ENCODE data around the gene SUPT5H. TPM values are rescaled to one million over a fixed set of nuclear protein-coding genes. Genes with fewer than 3 reads are reported as not detected.
A peak's percentile ranks its signal among the peaks of the same experiment; 100 is the strongest.

SUPT5H gene
- total and polyA plus RNA-seq, 2 experiments from 2014 or later: 71.6 to 184 TPM

- Histone ChIP-seq H2AFZ (peak overlapping the region; percentile 79), H3K27ac (peak overlapping the region; percentile 91)
- DNase-seq (ENCODE audit: low spot score): no peak
Measured at GRCh38 chr19:39479916-39480315, 34.5 kb downstream of the SUPT5H start.

GRCh38 chr19:39480337-39481228 is 35.2 kb downstream of the SUPT5H start, which contains the start of gene TIMM50:
Gene TIMM50, plus strand, starts transcription at chr19:39480838. Its CDS starts 16 bp downstream, at chr19:39480854.
- H3K36me3 ChIP-seq (replicated peaks; ENCODE audit: insufficient read depth, low read depth): no peaks in the 10 kb centered on the region
- no peak for TF ChIP-seq CTCF (IDR thresholded peaks at IDR 0.05; ENCODE audit: poor library complexity)
- TF ChIP-seq EZH2phosphoT487 (IDR thresholded peaks at IDR 0.05; ENCODE audit: low read depth, severe bottlenecking, unreplicated experiment): no peak
- no peak for TF ChIP-seq EZH2 (IDR thresholded peaks at IDR 0.05; ENCODE audit: borderline replicate concordance)
- H3K79me2 ChIP-seq: peaks cover 23% of the 10 kb centered on the region
- WGBS (ENCODE audit: low lambda C conversion rate, missing lambda C conversion rate): 4% methylated on average over 38 of the region's 62 CpGs
- no peaks in the 10 kb centered on the region for H3K9me3 ChIP-seq (ENCODE audit: low read depth)
- no peaks in the 10 kb centered on the region for H3K27me3 ChIP-seq
- H3K27ac ChIP-seq: peak within 1 kb of the TSS; percentile 97
- peaks cover 12% of the 10 kb centered on the region for H3K4me1 ChIP-seq (ENCODE audit: insufficient read depth)
- peak within 1 kb of the TSS; percentile 74 for H3K4me3 ChIP-seq
- peak within 1 kb of the TSS; percentile 92 for H3K4me2 ChIP-seq
- H3K9me2 ChIP-seq (replicated peaks; ENCODE audit: insufficient read depth): no peaks in the 10 kb centered on the region
- DNase-seq (ENCODE audit: low spot score): peak; percentile 99
- peak within 1 kb of the TSS; percentile 79 for H2AFZ ChIP-seq
- no peaks in the 10 kb centered on the region for H4K20me1 ChIP-seq (ENCODE audit: insufficient read depth, poor library complexity, severe bottlenecking)

More at GRCh38 chr19:39479916-39480315, 34.5 kb downstream of the SUPT5H start:
- no peaks in the 10 kb centered on the region for H4K20me1 ChIP-seq (ENCODE audit: insufficient read depth, poor library complexity, severe bottlenecking)
- H3K79me2 ChIP-seq: peaks cover 23% of the 10 kb centered on the region
- WGBS (ENCODE audit: low lambda C conversion rate, missing lambda C conversion rate): 51% methylated on average over 10 of the region's 10 CpGs
- H3K4me1 ChIP-seq (ENCODE audit: insufficient read depth): peaks cover 12% of the 10 kb centered on the region
- H3K9me3 ChIP-seq (ENCODE audit: low read depth): no peaks in the 10 kb centered on the region
- peak overlapping the region; percentile 77 for H3K4me2 ChIP-seq
- H3K36me3 ChIP-seq (replicated peaks; ENCODE audit: insufficient read depth, low read depth): no peaks in the 10 kb centered on the region
- TF ChIP-seq CTCF (IDR thresholded peaks at IDR 0.05; ENCODE audit: poor library complexity) (no peak), EZH2phosphoT487 (IDR thresholded peaks at IDR 0.05; ENCODE audit: low read depth, severe bottlenecking, unreplicated experiment) (no peak), EZH2 (IDR thresholded peaks at IDR 0.05; ENCODE audit: borderline replicate concordance) (no peak)
- no peak overlapping the region for H3K4me3 ChIP-seq
- no peaks in the 10 kb centered on the region for H3K27me3 ChIP-seq
- H3K9me2 ChIP-seq (replicated peaks; ENCODE audit: insufficient read depth): no peaks in the 10 kb centered on the region

DNA sequence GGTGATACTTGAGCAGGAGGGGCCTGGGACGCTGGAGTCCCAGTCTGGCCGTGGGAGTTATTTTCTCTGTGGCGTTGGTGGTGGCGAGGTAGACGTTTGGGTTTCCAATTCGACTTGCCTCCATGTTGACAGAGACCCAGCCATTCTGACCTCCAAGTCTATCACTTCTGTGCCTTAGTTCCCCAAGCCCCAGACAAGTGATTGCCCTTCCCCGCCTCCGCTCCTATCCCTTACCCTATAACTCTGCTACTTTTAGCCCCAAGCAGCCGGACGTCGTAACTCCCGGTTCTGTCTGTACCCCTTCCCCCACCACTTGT is 35.8 kb downstream of the SUPT5H start:
- H2AFZ ChIP-seq: peak overlapping the region; percentile 55
- WGBS (ENCODE audit: low lambda C conversion rate, missing lambda C conversion rate): 3% methylated on average over 12 of the region's 12 CpGs

More for the DNA sequence above, 35.8 kb downstream of the SUPT5H start:
- no peaks in the 10 kb centered on the region for H3K9me3 ChIP-seq (ENCODE audit: low read depth)
- H3K4me1 ChIP-seq (ENCODE audit: insufficient read depth): peaks cover 12% of the 10 kb centered on the region
- H3K27me3 ChIP-seq: no peaks in the 10 kb centered on the region
- H3K9me2 ChIP-seq (replicated peaks; ENCODE audit: insufficient read depth): no peaks in the 10 kb centered on the region
- peak overlapping the region; percentile 97 for H3K27ac ChIP-seq
- H3K36me3 ChIP-seq (replicated peaks; ENCODE audit: insufficient read depth, low read depth): no peaks in the 10 kb centered on the region
- peaks cover 23% of the 10 kb centered on the region for H3K79me2 ChIP-seq
- DNase-seq (ENCODE audit: low spot score): no peak
- peak overlapping the region; percentile 92 for H3K4me2 ChIP-seq
- TF ChIP-seq EZH2 (IDR thresholded peaks at IDR 0.05; ENCODE audit: borderline replicate concordance) (no peak), EZH2phosphoT487 (IDR thresholded peaks at IDR 0.05; ENCODE audit: low read depth, severe bottlenecking, unreplicated experiment) (no peak), CTCF (IDR thresholded peaks at IDR 0.05; ENCODE audit: poor library complexity) (no peak)
- no peaks in the 10 kb centered on the region for H4K20me1 ChIP-seq (ENCODE audit: insufficient read depth, poor library complexity, severe bottlenecking)
- H3K4me3 ChIP-seq: peak overlapping the region; percentile 74

All from hepatocyte (in vitro differentiated cells).